Caco-2 (cell line): ENCODE measurements around the gene TTC27. TPM values are rescaled to one million over a fixed set of nuclear protein-coding genes. Genes with fewer than 3 reads are reported as not detected.

ENCODE experiments used
- BruUV-seq: library from RNA; stranded (reverse); fragments of 400-500 nt; replicated peaks from 2 replicates; lab custom pipeline; 2021; lab: Mats Ljungman, UMichigan
- CTCF ChIA-PET: fragments of 300-600 bp; sonication (Branson Sonifier 250); formaldehyde crosslinking; loops from one replicate; lab custom pipeline; 2022; ENCODE audit warnings: antibody characterized with exemption; lab: Charles Lee
- POLR2A ChIA-PET: fragments of 300-600 bp; sonication (Branson Sonifier 250); formaldehyde crosslinking; loops from one replicate; lab custom pipeline; 2022; ENCODE audit warnings: antibody characterized with exemption; lab: Charles Lee
- DNase-seq, 2 experiments: peaks; one replicate each; pipeline versions ENCODE4 v3.0.0 to v3.0.0-alpha.2; 2020 to 2022
- H3K27me3 ChIP-seq: replicated peaks from 2 replicates; pipeline ENCODE4 v1.6.0; 2011; ENCODE audit warnings: low read length; ENCODE audit not compliant: control insufficient read depth, insufficient read depth
- H3K36me3 ChIP-seq: 2 replicates; pipeline ENCODE4 v1.5.1; 2011; ENCODE audit warnings: low read length; ENCODE audit not compliant: control insufficient read depth, insufficient read depth
- H3K4me1 ChIP-seq: fragments of 250-450 bp; sonication (Bioruptor Pico); 2 replicates; pipeline ENCODE4 v1.5.1; 2020; ENCODE audit warnings: mild to moderate bottlenecking
- H3K4me3 ChIP-seq: 2 replicates; pipeline ENCODE4 v1.5.1; 2011; ENCODE audit warnings: low read depth, mild to moderate bottlenecking, control low read depth, low read length
- H3K9me3 ChIP-seq: fragments of 250-450 bp; sonication (Bioruptor Pico); 2 replicates; pipeline ENCODE4 v1.5.1; 2020; ENCODE audit warnings: mild to moderate bottlenecking, moderate library complexity
- H3K27ac Mint-ChIP-seq: one replicate; pipeline ENCODE4 v1.8.0; 2022; ENCODE audit warnings: mixed read lengths; ENCODE audit not compliant: unreplicated experiment
- H3K27me3 Mint-ChIP-seq: one replicate; pipeline ENCODE4 v1.8.0; 2022; ENCODE audit warnings: mixed read lengths; ENCODE audit not compliant: insufficient read depth, unreplicated experiment
- H3K36me3 Mint-ChIP-seq: one replicate; pipeline ENCODE4 v1.8.0; 2022; ENCODE audit warnings: mild to moderate bottlenecking, mixed read lengths; ENCODE audit not compliant: insufficient read depth, unreplicated experiment
- H3K4me1 Mint-ChIP-seq: one replicate; pipeline ENCODE4 v1.8.0; 2022; ENCODE audit warnings: low read depth, mixed read lengths; ENCODE audit not compliant: unreplicated experiment
- H3K4me3 Mint-ChIP-seq: one replicate; pipeline ENCODE4 v1.8.0; 2022; ENCODE audit warnings: mild to moderate bottlenecking, moderate library complexity, mixed read lengths; ENCODE audit not compliant: unreplicated experiment
- H3K9me3 Mint-ChIP-seq: one replicate; pipeline ENCODE4 v1.8.0; 2022; ENCODE audit warnings: mixed read lengths; ENCODE audit not compliant: unreplicated experiment
- intact Hi-C: fragments of 100-400 bp; cut with micrococcal nuclease; formaldehyde crosslinking; loops from one replicate; pipeline ENCODE4 v1.10.0; 2022; ENCODE audit not compliant: unreplicated experiment
- total RNA-seq: library from RNA; stranded (reverse); gene quantifications from 2 replicates; pipeline ENCODE4 v1.2.3, GENCODE V29; 2022
- TF ChIP-seq, protein P1 (sequence below), 2 experiments: fragments of 200-600 bp in 1 of 2; IDR thresholded peaks; 1 replicate in 1 of 2; 2 replicates in 1 of 2; pipeline versions ENCODE4 v1.5.1 to v1.8.0; 2011 to 2022; ENCODE audit warnings: antibody characterized with exemption in 1 of 2, control low read depth in 1 of 2, inconsistent platforms in 1 of 2, low read depth in 1 of 2, low read length in 1 of 2, mild to moderate bottlenecking in 1 of 2, moderate library complexity in 1 of 2; ENCODE audit not compliant: insufficient read depth in 1 of 2, severe bottlenecking in 1 of 2, unreplicated experiment in 1 of 2

TTC27 gene
- total RNA-seq, 1 experiment from 2014 or later = 20.6 TPM

DNA sequence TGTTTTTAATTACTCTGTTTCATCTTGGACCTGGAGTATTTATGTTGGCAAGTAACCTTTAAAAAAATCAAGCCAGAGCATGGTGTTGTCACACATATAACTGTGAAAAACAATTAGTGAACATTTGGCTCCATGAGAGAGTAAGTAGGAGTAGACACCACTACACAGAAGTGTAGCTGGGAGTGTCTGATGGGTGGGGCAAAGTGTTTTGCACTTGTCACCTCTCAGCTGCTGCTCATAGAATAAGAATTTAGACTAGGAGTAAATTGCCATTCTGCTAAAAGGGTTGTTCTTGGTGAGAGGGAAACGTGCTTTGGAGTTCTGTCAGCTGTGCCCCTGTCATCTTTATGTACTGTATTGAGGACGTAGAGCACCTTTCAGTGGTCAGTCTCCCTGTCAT lies 114.5 kb downstream of the TTC27 start:
- Histone ChIP-seq H3K4me1 (no peaks in the 10 kb centered on the region), H3K4me3 (no peak overlapping the region), H3K27me3 (no peaks in the 10 kb centered on the region), H3K9me3 (no peaks in the 10 kb centered on the region), H3K36me3 (no peaks in the 10 kb centered on the region)
- no peaks in the 10 kb centered on the region for H3K9me3 Mint-ChIP-seq
- intact Hi-C loops = no loop called here
- TF ChIP-seq, protein P1, sequence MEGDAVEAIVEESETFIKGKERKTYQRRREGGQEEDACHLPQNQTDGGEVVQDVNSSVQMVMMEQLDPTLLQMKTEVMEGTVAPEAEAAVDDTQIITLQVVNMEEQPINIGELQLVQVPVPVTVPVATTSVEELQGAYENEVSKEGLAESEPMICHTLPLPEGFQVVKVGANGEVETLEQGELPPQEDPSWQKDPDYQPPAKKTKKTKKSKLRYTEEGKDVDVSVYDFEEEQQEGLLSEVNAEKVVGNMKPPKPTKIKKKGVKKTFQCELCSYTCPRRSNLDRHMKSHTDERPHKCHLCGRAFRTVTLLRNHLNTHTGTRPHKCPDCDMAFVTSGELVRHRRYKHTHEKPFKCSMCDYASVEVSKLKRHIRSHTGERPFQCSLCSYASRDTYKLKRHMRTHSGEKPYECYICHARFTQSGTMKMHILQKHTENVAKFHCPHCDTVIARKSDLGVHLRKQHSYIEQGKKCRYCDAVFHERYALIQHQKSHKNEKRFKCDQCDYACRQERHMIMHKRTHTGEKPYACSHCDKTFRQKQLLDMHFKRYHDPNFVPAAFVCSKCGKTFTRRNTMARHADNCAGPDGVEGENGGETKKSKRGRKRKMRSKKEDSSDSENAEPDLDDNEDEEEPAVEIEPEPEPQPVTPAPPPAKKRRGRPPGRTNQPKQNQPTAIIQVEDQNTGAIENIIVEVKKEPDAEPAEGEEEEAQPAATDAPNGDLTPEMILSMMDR (IDR thresholded peaks at IDR 0.05; ENCODE audit: insufficient read depth in 1 of 2, low read depth in 1 of 2, low read length in 1 of 2, severe bottlenecking in 1 of 2, unreplicated experiment in 1 of 2) = no peak
- H3K27me3 Mint-ChIP-seq = no peaks in the 10 kb centered on the region
- no peaks in the 10 kb centered on the region for H3K4me1 Mint-ChIP-seq
- ChIA-PET POLR2A (no interaction called here), CTCF (no interaction called here)
- no peak overlapping the region for H3K4me3 Mint-ChIP-seq
- no peak overlapping the region for H3K27ac Mint-ChIP-seq
- no TSS peak for BruUV-seq
- no peak for DNase-seq
- no peaks in the 10 kb centered on the region for H3K36me3 Mint-ChIP-seq

DNA sequence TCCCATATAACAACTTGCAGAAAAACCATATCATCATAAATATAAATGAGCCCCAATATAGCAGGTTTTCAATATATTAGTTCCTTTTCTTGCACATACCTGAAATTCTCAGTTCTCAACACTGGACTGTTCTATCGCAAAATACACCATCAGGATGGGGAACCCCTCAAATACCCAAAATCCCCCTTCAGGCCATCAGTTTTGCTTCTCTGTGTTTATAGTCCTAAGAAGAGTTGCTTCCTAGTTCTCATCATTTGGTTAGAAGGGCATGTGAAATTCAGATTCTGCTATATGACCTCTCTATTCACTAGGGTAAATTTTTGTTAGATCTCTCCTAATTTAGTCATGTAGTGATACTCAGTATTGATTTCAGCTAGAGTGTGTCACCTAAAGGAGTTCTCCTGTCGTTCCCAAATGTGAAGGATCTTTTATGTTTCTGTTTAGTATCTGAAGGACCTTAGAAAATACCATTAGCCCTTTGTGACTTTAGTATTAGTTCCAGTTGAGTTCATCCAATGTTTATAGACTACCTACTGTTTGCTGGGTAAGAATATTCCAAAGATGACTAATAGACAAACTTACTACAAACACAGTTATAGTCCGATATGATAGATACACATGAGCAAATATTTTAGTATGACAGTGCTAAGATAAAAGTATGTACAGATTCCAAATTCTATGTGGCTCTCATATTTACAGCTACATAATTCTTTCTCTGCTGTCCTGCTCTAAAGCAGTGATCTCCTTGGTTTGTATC lies 115.8 kb downstream of the TTC27 start:
- no peak for DNase-seq
- H3K36me3 Mint-ChIP-seq = no peaks in the 10 kb centered on the region
- no TSS peak for BruUV-seq
- H3K4me3 Mint-ChIP-seq = no peak overlapping the region
- ChIA-PET CTCF (no interaction called here), POLR2A (no interaction called here)
- Histone ChIP-seq H3K36me3 (no peaks in the 10 kb centered on the region), H3K4me3 (no peak overlapping the region), H3K9me3 (no peaks in the 10 kb centered on the region), H3K4me1 (no peaks in the 10 kb centered on the region), H3K27me3 (no peaks in the 10 kb centered on the region)
- no peaks in the 10 kb centered on the region for H3K27me3 Mint-ChIP-seq
- H3K4me1 Mint-ChIP-seq = no peaks in the 10 kb centered on the region
- intact Hi-C loops = no loop called here
- no peaks in the 10 kb centered on the region for H3K9me3 Mint-ChIP-seq
- H3K27ac Mint-ChIP-seq = no peak overlapping the region
- TF ChIP-seq, protein P1 (IDR thresholded peaks at IDR 0.05; ENCODE audit: insufficient read depth in 1 of 2, low read depth in 1 of 2, low read length in 1 of 2, severe bottlenecking in 1 of 2, unreplicated experiment in 1 of 2) = no peak

DNA sequence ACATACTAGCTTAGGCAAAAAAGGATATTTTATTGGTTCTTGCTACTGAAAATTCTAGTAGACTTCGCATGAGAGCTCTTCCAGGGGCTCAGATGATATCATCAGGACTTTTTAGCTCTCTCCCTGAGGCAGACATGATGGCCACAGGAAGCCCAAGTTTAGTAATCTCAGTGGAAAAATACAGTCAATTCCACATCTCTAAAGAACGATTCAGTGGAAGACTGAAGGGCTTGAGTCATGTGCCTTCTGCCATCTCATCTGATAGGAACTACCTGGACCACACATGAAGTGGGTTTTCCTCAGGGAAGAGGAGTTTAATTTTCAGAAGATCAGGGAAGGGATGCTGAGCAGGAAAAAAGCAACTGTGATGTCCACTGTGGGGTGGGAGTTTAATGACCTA lies 117.3 kb downstream of the TTC27 start:
- H3K9me3 ChIP-seq = no peaks in the 10 kb centered on the region
- H3K27me3 ChIP-seq = no peaks in the 10 kb centered on the region
- no peaks in the 10 kb centered on the region for H3K4me1 ChIP-seq
- no TSS peak for BruUV-seq
- no peak for DNase-seq
- H3K36me3 Mint-ChIP-seq = no peaks in the 10 kb centered on the region
- no peaks in the 10 kb centered on the region for H3K4me1 Mint-ChIP-seq
- no peak overlapping the region for H3K4me3 Mint-ChIP-seq
- intact Hi-C loops = no loop called here
- H3K36me3 ChIP-seq = no peaks in the 10 kb centered on the region
- ChIA-PET CTCF (no interaction called here), POLR2A (no interaction called here)
- no peak overlapping the region for H3K27ac Mint-ChIP-seq
- no peaks in the 10 kb centered on the region for H3K27me3 Mint-ChIP-seq
- H3K9me3 Mint-ChIP-seq = no peaks in the 10 kb centered on the region
- TF ChIP-seq, protein P1 (IDR thresholded peaks at IDR 0.05; ENCODE audit: insufficient read depth in 1 of 2, low read depth in 1 of 2, low read length in 1 of 2, severe bottlenecking in 1 of 2, unreplicated experiment in 1 of 2) = no peak
- H3K4me3 ChIP-seq = no peak overlapping the region
